Psoas muscle (tissue), 8 donors: Measurements from ENCODE around the gene ANO1. TPM values are rescaled to one million over a fixed set of nuclear protein-coding genes. Genes with fewer than 3 reads are reported as not detected.

ENCODE experiments used
- ATAC-seq, 4 donors: fragments of 200-7000 bp; cut with Tn5 transposase; one replicate each; pipeline ENCODE4 v1.9.1; 2020; ENCODE audit warnings: moderate library complexity in 3 of 4, mild to moderate bottlenecking in 2 of 4
- DNase-seq, 2 donors: peaks; one replicate each; pipeline ENCODE4 v3.0.0-alpha.2; 2020
- H3K27ac ChIP-seq: fragments of 200-600 bp; one replicate; pipeline ENCODE4 v1.8.0; 2022
- H3K27me3 ChIP-seq, 3 donors: fragments of 200-600 bp in 1 of 3; one replicate each; pipeline versions ENCODE4 v1.6.1 to v1.8.0; 2013 to 2022; ENCODE audit warnings: low read length in 2 of 3, mild to moderate bottlenecking in 2 of 3, moderate library complexity in 1 of 3; ENCODE audit not compliant: insufficient read depth in 3 of 3
- H3K36me3 ChIP-seq, 2 donors: fragments of 200-600 bp in 1 of 2; one replicate each; pipeline versions ENCODE4 v1.6.1 to v1.8.0; 2013 to 2022; ENCODE audit warnings: low read depth in 1 of 2, mild to moderate bottlenecking in 1 of 2, moderate library complexity in 1 of 2; ENCODE audit not compliant: insufficient read depth in 1 of 2
- H3K4me1 ChIP-seq: fragments of 200-600 bp; one replicate; pipeline ENCODE4 v1.8.0; 2022
- H3K4me3 ChIP-seq: fragments of 200-600 bp; one replicate; pipeline ENCODE4 v1.8.0; 2022; ENCODE audit warnings: mild to moderate bottlenecking
- H3K9me3 ChIP-seq: fragments of 200-600 bp; one replicate; pipeline ENCODE4 v1.8.0; 2022
- WGBS, 3 donors: extraction: QIAGEN DNeasy Blood & Tissue Kit; methylation state at CpG; one replicate each; pipeline versions ENCODE4 v1.1.6 to v1.1.7; 2013; 5-methylcytosine and 5-hydroxymethylcytosine counted together
- intact Hi-C, 2 donors: fragments of 100-400 bp; cut with DNase I; formaldehyde crosslinking; loops; one replicate each; pipeline versions ENCODE4 v1.11.0 to v1.14.2; 2022
- polyA plus RNA-seq, 3 donors: library from polyadenylated mRNA; stranded (reverse); fragments of 200-250 nt; gene quantifications; one replicate each; pipeline ENCODE4 v1.2.3, GENCODE V29; 2013
- total RNA-seq, 4 donors: library from RNA; stranded (reverse); fragmentation: NEBNext Ultra II Directional in 2 of 4; extraction: Animal tissue kit (Norgen Biotek cat#: 25700) in 2 of 4; gene quantifications; one replicate each; pipeline versions ENCODE4 v1.2.1 to v1.2.4, GENCODE V29; 2021 to 2023
- TF ChIP-seq, protein P1 (sequence below): fragments of 200-600 bp; IDR thresholded peaks from one replicate; pipeline ENCODE4 v1.8.0; 2022; ENCODE audit warnings: antibody characterized with exemption
- donor health status: healthy with polysubstance abuse.
- donor health status: DM: no; HTN: no; CAD: no; lungs with moderate emphysema.
- donor health status: Bipolar disorder and iron deficiency.
- donor health status: healthy.
- donor health status: DM: yes; HTN: yes; CAD: no.
- donor health status: DM: no; HTN: no; CAD: no.
- donor health status: DM: no; HTN: no; CAD: no.
- donor health status: DM: yes; HTN: yes; CAD: no.

The ANO1 gene
- total and polyA plus RNA-seq, 7 donors, result 2.2 to 11.3 (median 8.7) TPM

GRCh38 chr11:70066136-70066520 is 12.0 kb upstream of the ANO1 start:
- TF ChIP-seq, protein P1, sequence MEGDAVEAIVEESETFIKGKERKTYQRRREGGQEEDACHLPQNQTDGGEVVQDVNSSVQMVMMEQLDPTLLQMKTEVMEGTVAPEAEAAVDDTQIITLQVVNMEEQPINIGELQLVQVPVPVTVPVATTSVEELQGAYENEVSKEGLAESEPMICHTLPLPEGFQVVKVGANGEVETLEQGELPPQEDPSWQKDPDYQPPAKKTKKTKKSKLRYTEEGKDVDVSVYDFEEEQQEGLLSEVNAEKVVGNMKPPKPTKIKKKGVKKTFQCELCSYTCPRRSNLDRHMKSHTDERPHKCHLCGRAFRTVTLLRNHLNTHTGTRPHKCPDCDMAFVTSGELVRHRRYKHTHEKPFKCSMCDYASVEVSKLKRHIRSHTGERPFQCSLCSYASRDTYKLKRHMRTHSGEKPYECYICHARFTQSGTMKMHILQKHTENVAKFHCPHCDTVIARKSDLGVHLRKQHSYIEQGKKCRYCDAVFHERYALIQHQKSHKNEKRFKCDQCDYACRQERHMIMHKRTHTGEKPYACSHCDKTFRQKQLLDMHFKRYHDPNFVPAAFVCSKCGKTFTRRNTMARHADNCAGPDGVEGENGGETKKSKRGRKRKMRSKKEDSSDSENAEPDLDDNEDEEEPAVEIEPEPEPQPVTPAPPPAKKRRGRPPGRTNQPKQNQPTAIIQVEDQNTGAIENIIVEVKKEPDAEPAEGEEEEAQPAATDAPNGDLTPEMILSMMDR, result no peak
- Histone ChIP-seq H3K36me3 (no peaks in the 10 kb centered on the region), H3K27ac (no peak overlapping the region), H3K27me3 (peaks cover 0 to 26% (median 5%) of the 10 kb centered on the region in 3 donors), H3K4me1 (no peaks in the 10 kb centered on the region), H3K9me3 (no peaks in the 10 kb centered on the region), H3K4me3 (no peak overlapping the region)
- ATAC-seq (no peak), DNase-seq (no peak)
- intact Hi-C loops, result no loop called here
- WGBS, 3 donors, result 54 to 64% (median 63%) methylated on average over 2 of the region's 2 CpGs

DNA sequence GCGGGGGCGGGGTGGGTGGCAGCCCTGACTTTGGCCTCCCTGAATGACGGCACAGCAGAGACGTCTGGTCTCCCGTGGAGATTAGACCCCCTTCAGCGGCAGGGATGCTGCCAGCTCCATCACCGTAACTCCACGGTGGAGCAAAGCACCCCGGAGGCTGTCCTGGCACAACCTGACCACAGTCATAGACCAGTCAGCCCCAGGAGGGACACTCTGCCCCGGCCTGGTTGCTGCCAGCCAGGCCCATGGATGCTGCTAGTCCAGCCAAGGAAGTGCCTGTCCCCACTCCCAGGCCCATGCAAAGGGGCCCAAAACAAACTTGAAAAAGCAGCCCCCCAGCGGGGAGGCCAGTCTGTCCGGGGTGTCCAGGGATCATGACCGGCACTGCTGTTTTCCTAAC is 11.5 kb upstream of the ANO1 start:
- no peaks in the 10 kb centered on the region for H3K9me3 ChIP-seq
- TF ChIP-seq, protein P1, result no peak
- intact Hi-C loops, result no loop called here
- DNase-seq, result no peak
- H3K4me3 ChIP-seq, result no peak overlapping the region
- 84 to 91% (median 90%) methylated on average over 11 to 13 of the region's 13 CpGs for WGBS, 3 donors
- no peaks in the 10 kb centered on the region for H3K36me3 ChIP-seq
- peaks cover 0 to 27% (median 5%) of the 10 kb centered on the region in 3 donors for H3K27me3 ChIP-seq
- no peak for ATAC-seq
- no peaks in the 10 kb centered on the region for H3K4me1 ChIP-seq
- no peak overlapping the region for H3K27ac ChIP-seq

DNA sequence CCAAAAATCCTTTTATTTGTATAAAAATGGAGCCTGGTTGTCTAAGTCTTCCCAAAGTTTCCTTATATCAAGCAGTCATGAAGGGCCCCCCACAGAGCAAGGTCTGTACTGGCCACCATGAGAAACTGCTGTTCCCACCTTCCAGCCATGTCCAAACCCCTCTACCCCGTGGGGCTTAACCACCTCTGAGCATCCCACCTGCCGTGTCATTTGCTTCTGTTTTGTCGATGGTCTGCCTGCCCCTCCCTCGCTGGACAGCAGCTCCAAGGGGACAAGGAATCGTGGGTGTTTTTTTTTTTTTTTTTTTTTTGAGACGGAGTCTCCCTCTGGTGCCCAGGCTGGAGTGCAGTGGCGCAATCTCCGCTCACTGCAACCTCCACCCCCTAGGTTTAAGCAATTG is 11.1 kb upstream of the ANO1 start:
- TF ChIP-seq, protein P1, result no peak
- peaks cover 0 to 29% (median 5%) of the 10 kb centered on the region in 3 donors for H3K27me3 ChIP-seq
- 81 to 87% (median 84%) methylated on average over 7 to 8 of the region's 8 CpGs for WGBS, 3 donors

DNA sequence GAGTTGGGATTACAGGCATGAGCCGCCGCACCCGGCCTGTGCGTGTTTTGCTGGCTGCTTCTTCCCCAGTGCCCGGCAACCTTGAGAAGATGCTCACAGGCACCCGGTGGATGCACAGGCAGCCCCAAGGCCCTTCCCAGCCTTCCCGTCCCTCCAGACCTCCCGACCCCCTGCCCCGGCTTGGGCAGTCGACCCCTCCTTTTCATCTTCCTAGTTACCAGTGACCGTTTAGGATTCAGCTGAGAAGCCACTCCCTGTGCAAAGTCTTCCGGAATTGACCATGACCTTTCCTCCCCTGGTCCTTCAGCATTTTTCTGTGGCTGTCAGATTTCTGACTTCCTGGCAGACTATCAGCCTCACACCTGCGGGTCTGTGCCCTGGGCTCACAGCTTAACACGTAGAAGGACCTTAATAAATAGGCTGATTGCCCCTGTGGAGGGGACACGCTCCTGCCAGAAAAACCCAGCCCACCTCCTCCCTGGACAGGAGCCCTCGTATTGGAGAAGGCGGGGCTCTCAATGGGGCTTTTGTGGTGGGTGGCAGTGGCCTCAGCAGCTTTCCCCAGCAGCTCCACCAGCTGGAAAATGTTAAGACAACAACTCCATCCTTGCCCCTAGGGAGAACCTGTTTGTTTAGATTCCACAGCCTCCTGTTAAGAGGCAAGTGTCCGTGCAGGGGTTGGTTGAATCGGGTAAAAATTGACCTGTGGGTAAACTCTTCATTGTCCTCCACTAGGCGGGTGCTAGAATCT is 10.4 kb upstream of the ANO1 start:
- TF ChIP-seq, protein P1, result no peak
- Histone ChIP-seq H3K27me3 (peaks cover 0 to 33% (median 5%) of the 10 kb centered on the region in 3 donors), H3K36me3 (no peaks in the 10 kb centered on the region), H3K4me3 (no peak overlapping the region), H3K27ac (no peak overlapping the region), H3K4me1 (no peaks in the 10 kb centered on the region), H3K9me3 (no peaks in the 10 kb centered on the region)
- WGBS, 3 donors, result 39 to 48% (median 41%) methylated on average over 20 of the region's 20 CpGs
- intact Hi-C loops, result no loop called here
- ATAC-seq (no peak), DNase-seq (no peak)

More for the DNA sequence above, 11.1 kb upstream of the ANO1 start:
- Histone ChIP-seq H3K27ac (no peak overlapping the region), H3K4me3 (no peak overlapping the region), H3K4me1 (no peaks in the 10 kb centered on the region), H3K9me3 (no peaks in the 10 kb centered on the region), H3K36me3 (no peaks in the 10 kb centered on the region)
- ATAC-seq (no peak), DNase-seq (no peak)
- intact Hi-C loops, result no loop called here

DNA sequence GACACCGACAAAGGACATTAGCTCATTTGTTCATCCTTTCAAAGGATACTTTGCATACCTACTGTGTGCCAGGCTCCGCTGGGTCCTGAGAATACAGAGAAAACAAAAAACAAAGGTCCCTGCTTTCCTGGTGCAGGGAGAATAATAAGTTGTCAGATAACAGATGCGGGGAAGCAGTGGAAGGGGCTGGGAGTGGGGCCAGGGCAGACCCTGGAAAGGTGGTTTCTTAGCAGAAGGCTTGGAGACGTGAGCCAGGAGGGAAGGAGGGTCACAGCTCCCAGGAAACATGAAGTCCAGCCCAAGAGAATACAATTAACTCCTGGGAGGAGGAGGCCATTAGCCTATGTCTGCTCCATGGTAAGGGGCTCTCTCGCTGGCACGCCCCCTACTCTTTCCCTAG is 9.8 kb upstream of the ANO1 start:
- H3K4me3 ChIP-seq, result no peak overlapping the region
- ATAC-seq (no peak), DNase-seq (no peak)
- intact Hi-C loops, result no loop called here
- H3K27me3 ChIP-seq, result peaks cover 0 to 33% (median 5%) of the 10 kb centered on the region in 3 donors
- H3K4me1 ChIP-seq, result no peaks in the 10 kb centered on the region
- TF ChIP-seq, protein P1, result no peak
- H3K27ac ChIP-seq, result no peak overlapping the region
- H3K36me3 ChIP-seq, result no peaks in the 10 kb centered on the region
- WGBS, 3 donors, result 51 to 66% (median 61%) methylated on average over 6 of the region's 6 CpGs
- H3K9me3 ChIP-seq, result no peaks in the 10 kb centered on the region
